ENCODE data around the gene NACC1. TPM values are rescaled to one million over a fixed set of nuclear protein-coding genes. Genes with fewer than 3 reads are reported as not detected.

Gene NACC1
- total and polyA plus RNA-seq, 2 of the 13 experiments (the other 11 are each of a cell fraction or from before 2014, with no cell fraction given): 31.8 to 42.3 TPM

DNA sequence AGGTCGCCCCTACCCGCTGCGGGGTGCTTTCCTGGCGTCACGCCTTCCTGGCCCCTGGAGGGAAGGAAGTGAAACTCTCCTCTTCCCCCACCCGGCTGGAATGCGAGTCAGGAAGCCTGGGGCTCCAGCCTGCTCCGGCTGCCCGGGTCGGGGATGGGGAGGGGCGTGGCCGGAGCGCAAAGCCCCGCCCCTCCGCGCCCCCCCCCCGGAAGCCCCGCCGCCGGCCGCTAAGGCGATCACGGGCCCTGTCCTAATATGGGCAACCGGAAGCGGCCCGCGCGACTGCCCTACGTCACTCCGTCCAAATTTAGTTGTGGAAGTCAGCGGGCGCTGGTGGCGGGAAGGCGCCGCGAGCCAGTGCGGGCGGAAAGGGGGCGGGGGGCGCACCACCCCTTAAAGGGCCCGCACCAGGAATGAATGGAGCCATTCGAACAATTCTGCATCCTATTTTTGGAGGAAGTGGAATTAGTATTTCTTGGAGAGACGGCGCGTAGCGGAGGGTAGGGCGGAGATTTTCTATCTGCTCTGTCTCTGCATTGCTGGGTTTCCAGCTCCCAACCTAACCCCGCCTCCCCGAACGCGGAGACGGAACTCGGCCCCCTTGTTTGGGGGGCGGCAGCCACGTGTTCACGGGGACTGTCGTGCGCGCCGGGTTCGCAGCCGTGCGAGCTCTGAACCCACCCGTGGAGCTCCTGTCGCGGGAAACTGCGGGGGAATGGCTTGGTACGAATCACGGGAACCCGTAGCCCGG lies 33.7 kb downstream of the NACC1 start (continued):
- TF ChIP-seq, protein P1, sequence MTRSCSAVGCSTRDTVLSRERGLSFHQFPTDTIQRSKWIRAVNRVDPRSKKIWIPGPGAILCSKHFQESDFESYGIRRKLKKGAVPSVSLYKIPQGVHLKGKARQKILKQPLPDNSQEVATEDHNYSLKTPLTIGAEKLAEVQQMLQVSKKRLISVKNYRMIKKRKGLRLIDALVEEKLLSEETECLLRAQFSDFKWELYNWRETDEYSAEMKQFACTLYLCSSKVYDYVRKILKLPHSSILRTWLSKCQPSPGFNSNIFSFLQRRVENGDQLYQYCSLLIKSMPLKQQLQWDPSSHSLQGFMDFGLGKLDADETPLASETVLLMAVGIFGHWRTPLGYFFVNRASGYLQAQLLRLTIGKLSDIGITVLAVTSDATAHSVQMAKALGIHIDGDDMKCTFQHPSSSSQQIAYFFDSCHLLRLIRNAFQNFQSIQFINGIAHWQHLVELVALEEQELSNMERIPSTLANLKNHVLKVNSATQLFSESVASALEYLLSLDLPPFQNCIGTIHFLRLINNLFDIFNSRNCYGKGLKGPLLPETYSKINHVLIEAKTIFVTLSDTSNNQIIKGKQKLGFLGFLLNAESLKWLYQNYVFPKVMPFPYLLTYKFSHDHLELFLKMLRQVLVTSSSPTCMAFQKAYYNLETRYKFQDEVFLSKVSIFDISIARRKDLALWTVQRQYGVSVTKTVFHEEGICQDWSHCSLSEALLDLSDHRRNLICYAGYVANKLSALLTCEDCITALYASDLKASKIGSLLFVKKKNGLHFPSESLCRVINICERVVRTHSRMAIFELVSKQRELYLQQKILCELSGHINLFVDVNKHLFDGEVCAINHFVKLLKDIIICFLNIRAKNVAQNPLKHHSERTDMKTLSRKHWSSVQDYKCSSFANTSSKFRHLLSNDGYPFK (CRISPR knock-in tag; IDR thresholded peaks at IDR 0.05; ENCODE audit: borderline replicate concordance): peak; percentile 27; the same call in 1 of the 2 replicates
- peak; percentile 89; the same call in 1 of the 2 replicates for TF ChIP-seq YEATS4 (CRISPR knock-in tag; IDR thresholded peaks at IDR 0.05; ENCODE audit: borderline replicate concordance)
- TF ChIP-seq ATAD3A (CRISPR knock-in tag; IDR thresholded peaks at IDR 0.05): no peak
- peak; percentile 87 for TF ChIP-seq ZNF607 (CRISPR knock-in tag; IDR thresholded peaks at IDR 0.05; ENCODE audit: borderline replicate concordance)
- peak; percentile 71; the same call in 1 of the 2 replicates for TF ChIP-seq ZNF431 (CRISPR knock-in tag; IDR thresholded peaks at IDR 0.05; ENCODE audit: borderline replicate concordance, low read depth)
- no peak for TF ChIP-seq NFE2L2 (IDR thresholded peaks at IDR 0.05; ENCODE audit: low read length)
- TF ChIP-seq TCF7L2 (IDR thresholded peaks at IDR 0.05; ENCODE audit: low read depth, low read length): no peak
- peak; percentile 29; the same call in 1 of the 2 replicates for TF ChIP-seq KMT2B (CRISPR knock-in tag; IDR thresholded peaks at IDR 0.05)
- peak; percentile 54; the same call in 1 of the 2 replicates for TF ChIP-seq CREM (IDR thresholded peaks at IDR 0.05)
- no peak for TF ChIP-seq CREM (CRISPR knock-in tag; IDR thresholded peaks at IDR 0.05)
- 0 out of 2 replicates have a peak, but pooled peaks have one; percentile 40 for TF ChIP-seq KDM3A (CRISPR knock-in tag; IDR thresholded peaks at IDR 0.05; ENCODE audit: low read depth)
- TF ChIP-seq ZNF614 (CRISPR knock-in tag; IDR thresholded peaks at IDR 0.05; ENCODE audit: borderline replicate concordance): peak; percentile 47
- no peak for TF ChIP-seq ATRX (CRISPR knock-in tag; IDR thresholded peaks at IDR 0.05; ENCODE audit: borderline replicate concordance)
- peak; percentile 78; the same call in 1 of the 2 replicates for TF ChIP-seq AFF4 (CRISPR knock-in tag; IDR thresholded peaks at IDR 0.05)
- peak; percentile 87 for TF ChIP-seq HNF1B (CRISPR knock-in tag; IDR thresholded peaks at IDR 0.05)
- no peak for TF ChIP-seq EHMT2 (IDR thresholded peaks at IDR 0.05; ENCODE audit: borderline replicate concordance, low read depth, low read length)
- TF ChIP-seq ZNF574 (CRISPR knock-in tag; IDR thresholded peaks at IDR 0.05): peak; percentile 97
- 0 out of 2 replicates have a peak, but pooled peaks have one; percentile 33 for TF ChIP-seq ZNF709 (CRISPR knock-in tag; IDR thresholded peaks at IDR 0.05)

Data from HepG2 (cell line).